Keratinocyte (primary cell): Measurements from ENCODE around the gene CCL20.

ENCODE experiments used
- EZH2 ChIP-seq: IDR thresholded peaks from one replicate; pipeline ENCODE4 v1.6.1; 2012; ENCODE audit warnings: inconsistent platforms, mild to moderate bottlenecking, low read length, moderate library complexity
- TF ChIP-seq, protein P1 (sequence below), 3 experiments: IDR thresholded peaks in 1 of 3; conservative IDR thresholded peaks in 1 of 3; optimal IDR thresholded peaks in 1 of 3; 2 replicates in 2 of 3; 3 replicates in 1 of 3; pipeline versions ENCODE3 to v1.5.1; 2011; ENCODE audit warnings: low read length in 3 of 3, mild to moderate bottlenecking in 3 of 3, moderate library complexity in 2 of 3, control low read depth in 1 of 3, inconsistent platforms in 1 of 3; ENCODE audit not compliant: insufficient read depth in 2 of 3; ENCODE audit errors: extremely low read depth in 1 of 3

DNA sequence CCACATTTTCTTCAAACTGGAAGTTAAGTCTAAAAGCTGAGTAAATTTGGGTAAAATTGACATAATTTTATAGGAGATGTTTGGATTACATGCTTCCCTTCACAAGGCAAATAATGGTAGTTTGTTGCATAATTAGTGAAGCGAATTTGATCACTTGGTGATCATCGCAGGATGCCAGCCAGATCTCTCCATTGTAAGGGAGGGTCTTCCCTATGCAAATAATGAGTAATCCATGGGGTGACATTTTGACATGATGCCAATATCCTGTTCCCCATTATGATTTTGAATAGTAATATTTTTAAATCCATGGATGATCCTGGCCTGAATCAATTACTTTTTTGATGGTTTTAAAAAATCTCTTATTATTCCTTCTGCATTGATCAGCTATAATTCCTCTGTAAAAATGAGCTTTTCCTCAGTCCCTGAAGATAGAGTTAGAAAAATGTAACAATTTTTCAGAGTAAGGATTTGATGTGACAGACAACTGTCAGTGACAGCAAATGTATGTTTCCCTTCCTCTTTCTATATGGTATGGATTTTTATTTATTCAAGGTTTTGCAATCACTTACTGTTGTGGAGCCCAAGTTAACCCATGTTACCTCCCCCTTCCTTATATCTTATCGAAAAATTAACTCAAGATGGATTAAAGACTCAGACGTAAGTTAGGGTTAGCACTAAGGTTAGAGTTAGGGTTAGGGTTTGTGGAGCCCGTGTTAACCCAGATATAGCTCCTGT is 21.4 kb downstream of the CCL20 start:
- TF ChIP-seq, protein P1, sequence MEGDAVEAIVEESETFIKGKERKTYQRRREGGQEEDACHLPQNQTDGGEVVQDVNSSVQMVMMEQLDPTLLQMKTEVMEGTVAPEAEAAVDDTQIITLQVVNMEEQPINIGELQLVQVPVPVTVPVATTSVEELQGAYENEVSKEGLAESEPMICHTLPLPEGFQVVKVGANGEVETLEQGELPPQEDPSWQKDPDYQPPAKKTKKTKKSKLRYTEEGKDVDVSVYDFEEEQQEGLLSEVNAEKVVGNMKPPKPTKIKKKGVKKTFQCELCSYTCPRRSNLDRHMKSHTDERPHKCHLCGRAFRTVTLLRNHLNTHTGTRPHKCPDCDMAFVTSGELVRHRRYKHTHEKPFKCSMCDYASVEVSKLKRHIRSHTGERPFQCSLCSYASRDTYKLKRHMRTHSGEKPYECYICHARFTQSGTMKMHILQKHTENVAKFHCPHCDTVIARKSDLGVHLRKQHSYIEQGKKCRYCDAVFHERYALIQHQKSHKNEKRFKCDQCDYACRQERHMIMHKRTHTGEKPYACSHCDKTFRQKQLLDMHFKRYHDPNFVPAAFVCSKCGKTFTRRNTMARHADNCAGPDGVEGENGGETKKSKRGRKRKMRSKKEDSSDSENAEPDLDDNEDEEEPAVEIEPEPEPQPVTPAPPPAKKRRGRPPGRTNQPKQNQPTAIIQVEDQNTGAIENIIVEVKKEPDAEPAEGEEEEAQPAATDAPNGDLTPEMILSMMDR (optimal IDR thresholded peaks at IDR 0.05 in 1 of 3, IDR thresholded peaks at IDR 0.05 in 1 of 3, conservative IDR thresholded peaks at IDR 0.05 in 1 of 3; ENCODE audit: extremely low read depth in 1 of 3, insufficient read depth in 2 of 3, low read length in 3 of 3), result no peak
- no peak for TF ChIP-seq EZH2
